HCT116 (cell line): ENCODE measurements around the gene ATF2. TPM values are rescaled to one million over a fixed set of nuclear protein-coding genes. Genes with fewer than 3 reads are reported as not detected.

Source experiments
- ATAC-seq: fragments of 200-7000 bp; cut with Tn5 transposase; 2 replicates; pipeline ENCODE4 v1.9.1; 2020; ENCODE audit warnings: mild to moderate bottlenecking, moderate library complexity
- BruUV-seq: library from RNA; stranded (reverse); fragments of 400-500 nt; replicated peaks from 2 replicates; lab custom pipeline; 2021; lab: Mats Ljungman, UMichigan
- CTCF ChIA-PET: fragments of 300-600 bp; sonication (Branson Sonifier 250); formaldehyde crosslinking; loops from one replicate; lab custom pipeline; 2021; ENCODE audit warnings: antibody characterized with exemption; lab: Charles Lee
- POLR2A ChIA-PET: fragments of 300-600, 350-600 bp; sonication (Branson Sonifier 250); formaldehyde crosslinking; loops from one replicate; lab custom pipeline; 2021; ENCODE audit warnings: antibody characterized with exemption; lab: Charles Lee
- RAD21 ChIA-PET, 2 experiments: fragments of 300-600 bp; sonication (Branson Sonifier 250); formaldehyde crosslinking; loops; one replicate each; lab custom pipeline; 2023; ENCODE audit warnings: low total read pairs in 2 of 2; ENCODE audit not compliant: uncharacterized antibody in 2 of 2, unreplicated experiment in 2 of 2, low non-redundant PET in 1 of 2; lab: Charles Lee
- DNase-seq: peaks from one replicate; pipeline ENCODE4 v3.0.0-alpha.2; 2010; ENCODE audit warnings: low read depth, low spot score
- H2AFZ ChIP-seq: fragments of 200-600 bp; shearing (Covaris generic), sonication (generic); 2 replicates; pipeline ENCODE4 v1.6.1; 2017; ENCODE audit warnings: low read depth, mixed run types, mixed read lengths, antibody characterized with exemption, low read length; ENCODE audit not compliant: poor library complexity, severe bottlenecking
- H3K27ac ChIP-seq: 2 replicates; pipeline ENCODE4 v1.5.1; 2012; ENCODE audit warnings: low read depth, low read length
- H3K27me3 ChIP-seq: fragments of 200-600 bp; sonication (generic); 2 replicates; pipeline ENCODE4 v1.6.1; 2016; ENCODE audit warnings: mixed run types, low read length, mixed read lengths; ENCODE audit not compliant: insufficient read depth
- H3K36me3 ChIP-seq, 2 experiments: fragments of 200-500 bp in 1 of 2; fragments of 200-600 bp in 1 of 2; sonication (Bioruptor generic) in 1 of 2; sonication (generic) in 1 of 2; 2 replicates each; pipeline versions ENCODE4 v1.5.1 to v1.6.1; 2014 to 2016; ENCODE audit warnings: low read length in 2 of 2, inconsistent platforms in 1 of 2, mixed read lengths in 1 of 2, mixed run types in 1 of 2; ENCODE audit not compliant: insufficient read depth in 2 of 2, control insufficient read depth in 1 of 2
- H3K4me1 ChIP-seq, 2 experiments: fragments of 200-600 bp in 1 of 2; sonication (generic) in 1 of 2; 2 replicates each; pipeline versions ENCODE4 v1.5.1 to v1.6.1; 2012 to 2017; ENCODE audit warnings: low read length in 2 of 2, inconsistent platforms in 1 of 2, mild to moderate bottlenecking in 1 of 2, mixed read lengths in 1 of 2, mixed run types in 1 of 2, moderate library complexity in 1 of 2; ENCODE audit not compliant: insufficient read depth in 2 of 2, control insufficient read depth in 1 of 2
- H3K4me2 ChIP-seq: fragments of 200-600 bp; sonication (generic); 2 replicates; pipeline ENCODE4 v1.6.1; 2017; ENCODE audit warnings: mixed run types, low read length, mixed read lengths
- H3K4me3 ChIP-seq, 2 experiments: fragments of 200-600 bp in 1 of 2; sonication (generic) in 1 of 2; replicated peaks in 1 of 2; 2 replicates each; pipeline ENCODE4 v1.5.1; 2011 to 2016; ENCODE audit warnings: low read length in 2 of 2, control low read depth in 1 of 2, low read depth in 1 of 2, mild to moderate bottlenecking in 1 of 2, mixed read lengths in 1 of 2, mixed run types in 1 of 2
- H3K79me2 ChIP-seq: fragments of 200-600 bp; sonication (generic); 2 replicates; pipeline ENCODE4 v1.6.1; 2017; ENCODE audit warnings: mild to moderate bottlenecking, mixed run types, low read length, moderate library complexity, mixed read lengths; ENCODE audit not compliant: insufficient read depth
- H3K9ac ChIP-seq: fragments of 200-600 bp; sonication (generic); 2 replicates; pipeline ENCODE4 v1.6.1; 2016; ENCODE audit warnings: low read length, mixed read lengths
- H3K9me2 ChIP-seq: fragments of 200-600 bp; sonication (generic), shearing (Covaris generic); 2 replicates; pipeline ENCODE4 v1.6.1; 2017; ENCODE audit warnings: mixed run types, mild to moderate bottlenecking, moderate library complexity; ENCODE audit not compliant: insufficient read depth
- H3K9me3 ChIP-seq, 2 experiments: fragments of 200-500 bp in 1 of 2; fragments of 200-600 bp in 1 of 2; sonication (Bioruptor generic) in 1 of 2; sonication (generic) in 1 of 2; 2 replicates each; pipeline ENCODE4 v1.6.1; 2014 to 2017; ENCODE audit warnings: low read length in 2 of 2, mixed read lengths in 2 of 2, inconsistent platforms in 1 of 2, low read depth in 1 of 2, mild to moderate bottlenecking in 1 of 2, mixed run types in 1 of 2, moderate library complexity in 1 of 2; ENCODE audit not compliant: control insufficient read depth in 1 of 2, insufficient read depth in 1 of 2
- H4K20me1 ChIP-seq: fragments of 200-600 bp; sonication (generic), shearing (Covaris generic); 2 replicates; pipeline ENCODE4 v1.6.1; 2017; ENCODE audit warnings: mixed run types, mild to moderate bottlenecking, moderate library complexity; ENCODE audit not compliant: insufficient read depth
- ATF3 ChIP-seq: IDR thresholded peaks from 2 replicates; pipeline ENCODE4 v1.6.1; 2012
- CTCF ChIP-seq, 3 experiments: fragments of 200-600 bp in 1 of 3; sonication (generic) in 1 of 3; IDR thresholded peaks in 2 of 3; conservative IDR thresholded peaks in 1 of 3; 2 replicates each; pipeline ENCODE4 v1.5.1; 2012 to 2017; ENCODE audit warnings: low read depth in 2 of 3, low read length in 2 of 3, antibody characterized with exemption in 1 of 3, borderline replicate concordance in 1 of 3, control low read depth in 1 of 3, mild to moderate bottlenecking in 1 of 3, mixed read lengths in 1 of 3, mixed run types in 1 of 3, moderate library complexity in 1 of 3; ENCODE audit not compliant: insufficient read depth in 1 of 3
- EGR1 ChIP-seq: IDR thresholded peaks from 2 replicates; pipeline ENCODE4 v1.6.1; 2012; ENCODE audit warnings: low read depth
- ELF1 ChIP-seq: IDR thresholded peaks from 2 replicates; pipeline ENCODE4 v1.6.1; 2012; ENCODE audit warnings: low read depth, borderline replicate concordance
- EZH2phosphoT487 ChIP-seq: fragments of 200-600 bp; IDR thresholded peaks from 2 replicates; pipeline ENCODE4 v1.6.1; 2018; ENCODE audit warnings: antibody characterized with exemption, borderline replicate concordance
- JUND ChIP-seq: IDR thresholded peaks from 2 replicates; pipeline ENCODE4 v1.6.1; 2012
- POLR2A ChIP-seq: IDR thresholded peaks from 2 replicates; pipeline ENCODE4 v1.7.0; 2011; ENCODE audit warnings: borderline replicate concordance; ENCODE audit not compliant: insufficient read depth, insufficient read length; ENCODE audit errors: extremely low read depth
- RAD21 ChIP-seq: IDR thresholded peaks from 2 replicates; pipeline ENCODE4 v1.6.1; 2012; ENCODE audit warnings: low read depth, mild to moderate bottlenecking
- SRF ChIP-seq: IDR thresholded peaks from 2 replicates; pipeline ENCODE4 v1.6.1; 2012; ENCODE audit warnings: low read depth
- YY1 ChIP-seq: IDR thresholded peaks from 2 replicates; pipeline ENCODE4 v1.6.1; 2011; ENCODE audit warnings: low read length, low read depth, moderate library complexity, mild to moderate bottlenecking; ENCODE audit not compliant: insufficient replicate concordance; ENCODE audit errors: extremely low read depth
- ZBTB33 ChIP-seq: IDR thresholded peaks from 2 replicates; pipeline ENCODE4 v1.6.1; 2011; ENCODE audit warnings: mild to moderate bottlenecking, low read length, moderate library complexity; ENCODE audit not compliant: insufficient replicate concordance; ENCODE audit errors: extremely low read depth
- ZNF274 ChIP-seq: fragments of 200-500 bp; sonication (Bioruptor generic); IDR thresholded peaks from 2 replicates; pipeline ENCODE4 v1.6.1; 2014; ENCODE audit warnings: mild to moderate bottlenecking, low read depth, low read length, inconsistent platforms
- intact Hi-C: fragments of 100-400 bp; cut with micrococcal nuclease; formaldehyde crosslinking; loops from 2 replicates; pipeline ENCODE4 v1.10.0; 2022
- total RNA-seq: library from RNA; stranded (reverse); gene quantifications from one replicate; pipeline ENCODE4 v1.2.1, GENCODE V29; 2021; ENCODE audit not compliant: unreplicated experiment

ATF2 gene
- total RNA-seq, 1 experiment from 2014 or later: 29.6 TPM

- no peaks in the 10 kb centered on the region for H3K79me2 ChIP-seq
- no peak overlapping the region for H2AFZ ChIP-seq
- DNase-seq (no peak), ATAC-seq (no peak)
- no peak overlapping the region for H3K4me3 ChIP-seq
- no peak overlapping the region for H3K9ac ChIP-seq
- no peaks in the 10 kb centered on the region for H4K20me1 ChIP-seq
- no peaks in the 10 kb centered on the region for H3K9me3 ChIP-seq
- no peaks in the 10 kb centered on the region for H3K27me3 ChIP-seq
- no peaks in the 10 kb centered on the region for H3K36me3 ChIP-seq
- H3K4me1 ChIP-seq: no peaks in the 10 kb centered on the region
- intact Hi-C loops: no loop called here
- CTCF ChIA-PET: no interaction called here
- no peak overlapping the region for H3K4me2 ChIP-seq
- H3K27ac ChIP-seq: no peak overlapping the region
- POLR2A ChIA-PET: no interaction called here
- no peak for TF ChIP-seq POLR2A
- TF ChIP-seq EZH2phosphoT487: no peak
- TF ChIP-seq ELF1: no peak
- TF ChIP-seq JUND: no peak
- no peak for TF ChIP-seq ZNF274
- no peak for TF ChIP-seq YY1
- TF ChIP-seq RAD21: no peak
- TF ChIP-seq CTCF (IDR thresholded peaks at IDR 0.05 in 2 of 3, conservative IDR thresholded peaks at IDR 0.05 in 1 of 3; ENCODE audit: borderline replicate concordance in 1 of 3, insufficient read depth in 1 of 3, low read depth in 2 of 3, low read length in 2 of 3): no peak
- TF ChIP-seq ZBTB33: no peak
- no peak for TF ChIP-seq ATF3
- no peak for TF ChIP-seq EGR1
- no peak for TF ChIP-seq SRF
- RAD21 ChIA-PET: no interaction called here
- H3K9me2 ChIP-seq: no peaks in the 10 kb centered on the region
- BruUV-seq: no TSS peak
These were observed 142.1 kb downstream of the ATF2 start for GRCh38 chr2:175025946-175026345.
